GM23248 (cell line): Measurements from ENCODE around the gene ZMYND12. TPM values are rescaled to one million over a fixed set of nuclear protein-coding genes. Genes with fewer than 3 reads are reported as not detected.

ENCODE experiments used
- DNase-seq: peaks from one replicate; pipeline ENCODE4 v3.0.0-alpha.2; 2015
- H2AFZ ChIP-seq: fragments of 200-600 bp; sonication (generic); 2 replicates; pipeline ENCODE4 v1.6.1; 2016; ENCODE audit warnings: antibody characterized with exemption
- H3F3A ChIP-seq: fragments of 200-600 bp; sonication (generic); 2 replicates; pipeline ENCODE4 v1.6.1; 2016; ENCODE audit warnings: mild to moderate bottlenecking, antibody characterized with exemption, mixed run types; ENCODE audit not compliant: insufficient read depth
- H3K27ac ChIP-seq: fragments of 200-600 bp; sonication (generic); 2 replicates; pipeline ENCODE4 v1.5.1; 2016; ENCODE audit warnings: mild to moderate bottlenecking
- H3K27me3 ChIP-seq: fragments of 200-600 bp; sonication (generic); replicated peaks from 2 replicates; pipeline ENCODE4 v1.6.1; 2016; ENCODE audit warnings: mild to moderate bottlenecking; ENCODE audit not compliant: insufficient read depth
- H3K36me3 ChIP-seq: fragments of 200-600 bp; sonication (generic); 2 replicates; pipeline ENCODE4 v1.6.1; 2016; ENCODE audit warnings: low read depth, mild to moderate bottlenecking
- H3K4me1 ChIP-seq: fragments of 200-600 bp; sonication (generic); 2 replicates; pipeline ENCODE4 v1.6.1; 2016; ENCODE audit warnings: mild to moderate bottlenecking; ENCODE audit not compliant: insufficient read depth
- H3K4me2 ChIP-seq: fragments of 200-600 bp; sonication (generic); one replicate; pipeline ENCODE4 v1.6.1; 2016; ENCODE audit warnings: mild to moderate bottlenecking; ENCODE audit not compliant: unreplicated experiment
- H3K4me3 ChIP-seq: fragments of 200-600 bp; sonication (generic); 2 replicates; pipeline ENCODE4 v1.5.1; 2016; ENCODE audit warnings: mild to moderate bottlenecking
- H3K79me2 ChIP-seq: fragments of 200-600 bp; sonication (generic); 2 replicates; pipeline ENCODE4 v1.6.1; 2016; ENCODE audit warnings: mild to moderate bottlenecking; ENCODE audit not compliant: insufficient read depth
- H3K9ac ChIP-seq: fragments of 200-600 bp; sonication (generic); 2 replicates; pipeline ENCODE4 v1.6.1; 2016; ENCODE audit warnings: mild to moderate bottlenecking
- H3K9me2 ChIP-seq: fragments of 200-600 bp; sonication (generic); 2 replicates; pipeline ENCODE4 v1.6.1; 2016; ENCODE audit warnings: mixed run types, mild to moderate bottlenecking, moderate library complexity; ENCODE audit not compliant: insufficient read depth
- H3K9me3 ChIP-seq: fragments of 200-600 bp; sonication (generic); one replicate; pipeline ENCODE4 v1.6.1; 2017; ENCODE audit warnings: low read depth
- H4K20me1 ChIP-seq: fragments of 200-600 bp; sonication (generic); 2 replicates; pipeline ENCODE4 v1.6.0; 2016; ENCODE audit not compliant: insufficient read depth
- EZH2 ChIP-seq: fragments of 200-600 bp; sonication (generic); IDR thresholded peaks from 2 replicates; pipeline ENCODE4 v1.6.1; 2018; ENCODE audit warnings: antibody characterized with exemption, mild to moderate bottlenecking; ENCODE audit not compliant: insufficient read depth, poor library complexity, severe bottlenecking
- EZH2phosphoT487 ChIP-seq: fragments of 200-600 bp; sonication (generic); IDR thresholded peaks from 2 replicates; pipeline ENCODE4 v1.6.1; 2018; ENCODE audit warnings: antibody characterized with exemption, moderate library complexity, mild to moderate bottlenecking, low read depth; ENCODE audit not compliant: insufficient read depth
- WGBS, 2 experiments: methylation state at CpG; one replicate each; pipeline ENCODE4 v1.1.6; 2015 to 2017; ENCODE audit warnings: low lambda C conversion rate in 2 of 2, low coverage in 1 of 2; ENCODE audit errors: missing lambda C conversion rate in 2 of 2; 5-methylcytosine and 5-hydroxymethylcytosine counted together
- in situ Hi-C: fragments of 300-500 bp; cut with MboI; formaldehyde crosslinking; loops from 2 replicates; pipeline ENCODE4 v1.15.0; 2020
- polyA plus RNA-seq: library from polyadenylated mRNA; unstranded; fragments of >200 nt; fragmentation: Nextera tagmentation; extraction: Ambion mirVana; gene quantifications from 2 replicates; pipeline ENCODE4 v1.2.1, GENCODE V29; 2016
- total RNA-seq: library from RNA; depleted of rRNA; stranded (reverse); fragments of >200 nt; shearing (Covaris generic); gene quantifications from 2 replicates; pipeline ENCODE4 v1.2.3, GENCODE V29; 2014

ZMYND12 gene
- total and polyA plus RNA-seq, 2 experiments from 2014 or later, result 0.68 to 3.2 TPM

GRCh38 chr1:42430286-42431135 lies 25.3 kb downstream of the ZMYND12 start:
- H3K4me1 ChIP-seq, result peaks cover 22% of the 10 kb centered on the region
- no peaks in the 10 kb centered on the region for H3K9me3 ChIP-seq
- no peak overlapping the region for H3K4me3 ChIP-seq
- H2AFZ ChIP-seq, result no peak overlapping the region
- TF ChIP-seq EZH2phosphoT487 (no peak), EZH2 (no peak)
- H3K9me2 ChIP-seq, result no peaks in the 10 kb centered on the region
- in situ Hi-C loops, result no loop called here
- H3F3A ChIP-seq, result peaks cover 19% of the 10 kb centered on the region
- WGBS, 2 experiments, result 41 to 42% methylated on average over 3 of the region's 3 CpGs
- no peaks in the 10 kb centered on the region for H3K27me3 ChIP-seq
- H3K36me3 ChIP-seq, result no peaks in the 10 kb centered on the region
- H3K4me2 ChIP-seq, result peak overlapping the region; percentile 19
- H3K9ac ChIP-seq, result no peak overlapping the region
- no peaks in the 10 kb centered on the region for H3K79me2 ChIP-seq
- H4K20me1 ChIP-seq, result no peaks in the 10 kb centered on the region
- peak overlapping the region; percentile 35 for H3K27ac ChIP-seq
- DNase-seq, result peak; percentile 58

GRCh38 chr1:42429603-42430002 lies 26.2 kb downstream of the ZMYND12 start:
- H4K20me1 ChIP-seq, result no peaks in the 10 kb centered on the region
- H3F3A ChIP-seq, result peaks cover 19% of the 10 kb centered on the region
- H3K4me2 ChIP-seq, result peak overlapping the region; percentile 19
- no peak overlapping the region for H3K9ac ChIP-seq
- H3K79me2 ChIP-seq, result no peaks in the 10 kb centered on the region
- H3K36me3 ChIP-seq, result no peaks in the 10 kb centered on the region
- TF ChIP-seq EZH2phosphoT487 (no peak), EZH2 (no peak)
- H3K27me3 ChIP-seq, result no peaks in the 10 kb centered on the region
- H3K9me2 ChIP-seq, result no peaks in the 10 kb centered on the region
- H3K9me3 ChIP-seq, result no peaks in the 10 kb centered on the region
- H3K4me1 ChIP-seq, result peaks cover 24% of the 10 kb centered on the region
- 29 to 47% methylated on average over 1 of the region's 1 CpG for WGBS, 2 experiments
- H3K27ac ChIP-seq, result peak overlapping the region; percentile 35
- in situ Hi-C loops, result no loop called here
- H3K4me3 ChIP-seq, result no peak overlapping the region
- H2AFZ ChIP-seq, result no peak overlapping the region
- peak; percentile 65 for DNase-seq

GRCh38 chr1:42427240-42427639 lies 28.6 kb downstream of the ZMYND12 start:
- no peak overlapping the region for H3K4me3 ChIP-seq
- in situ Hi-C loops, result no loop called here
- H3F3A ChIP-seq, result peaks cover 19% of the 10 kb centered on the region
- no peak overlapping the region for H2AFZ ChIP-seq
- H3K79me2 ChIP-seq, result no peaks in the 10 kb centered on the region
- H3K4me2 ChIP-seq, result no peak overlapping the region
- peaks cover 34% of the 10 kb centered on the region for H3K4me1 ChIP-seq
- H4K20me1 ChIP-seq, result no peaks in the 10 kb centered on the region
- no peak overlapping the region for H3K27ac ChIP-seq
- no peaks in the 10 kb centered on the region for H3K9me2 ChIP-seq
- no peaks in the 10 kb centered on the region for H3K9me3 ChIP-seq
- 90 to 96% methylated on average over 4 of the region's 4 CpGs for WGBS, 2 experiments
- no peak overlapping the region for H3K9ac ChIP-seq
- no peaks in the 10 kb centered on the region for H3K36me3 ChIP-seq
- H3K27me3 ChIP-seq, result no peaks in the 10 kb centered on the region
- TF ChIP-seq EZH2phosphoT487 (no peak), EZH2 (no peak)
- no peak for DNase-seq

- TF ChIP-seq EZH2phosphoT487, result no peak
- TF ChIP-seq EZH2, result no peak
- Histone ChIP-seq H3K36me3 (no peaks in the 10 kb centered on the region), H2AFZ (peak overlapping the region; percentile 76), H3F3A (peaks cover 3% of the 10 kb centered on the region; the same call in 1 of the 2 replicates), H3K4me1 (peaks cover 22% of the 10 kb centered on the region), H3K27ac (peak overlapping the region; percentile 19; the same call in 1 of the 2 replicates), H3K9me2 (no peaks in the 10 kb centered on the region), H3K4me2 (no peak overlapping the region), H3K9ac (no peak overlapping the region), H3K27me3 (no peaks in the 10 kb centered on the region), H3K4me3 (no peak overlapping the region), H3K9me3 (no peaks in the 10 kb centered on the region), H4K20me1 (no peaks in the 10 kb centered on the region), H3K79me2 (no peaks in the 10 kb centered on the region)
- in situ Hi-C loops, result no loop called here
- peak; percentile 54 for DNase-seq
- 76 to 80% methylated on average over 4 of the region's 4 CpGs for WGBS, 2 experiments
These were observed 31.6 kb downstream of the ZMYND12 start for GRCh38 chr1:42424201-42424600.
